ENCODE measurements around the gene ERCC1. TPM values are rescaled to one million over a fixed set of nuclear protein-coding genes. Genes with fewer than 3 reads are reported as not detected.

Gene ERCC1
- total RNA-seq, 1 donor from 2014 or later, result 142 TPM

GRCh38 chr19:45424191-45425058 lies 708 bp upstream of the ERCC1 start:
- H3K4me3 ChIP-seq, result peak overlapping the region; percentile 69 to 85
- peak; percentile 67 to 94 for DNase-seq (ENCODE audit: low spot score in 2 of 2)

GRCh38 chr19:45423033-45423588 lies 606 bp downstream of the ERCC1 start:
- H3K27ac ChIP-seq, result peak overlapping the region; percentile 89 to 95
- H3K4me1 ChIP-seq, result peaks cover 0 to 30% of the 10 kb centered on the region in 2 donors
- no peak for DNase-seq (ENCODE audit: low spot score in 2 of 2)
- H3K9me3 ChIP-seq, result no peaks in the 10 kb centered on the region
- no peak for TF ChIP-seq CTCF (IDR thresholded peaks at IDR 0.05)
- intact Hi-C loops (cut with DNase I), result loop anchor here (2.0 to 10.0 kb wide), 2 partner anchors 162 to 212 kb away; partner anchors contain the start of genes EML2 and OPA3
- peak overlapping the region; percentile 69 to 85 for H3K4me3 ChIP-seq
- H3K36me3 ChIP-seq, result peaks cover 2 to 22% of the 10 kb centered on the region in 2 donors
- H3K27me3 ChIP-seq, result no peaks in the 10 kb centered on the region

More at GRCh38 chr19:45424191-45425058, 708 bp upstream of the ERCC1 start:
- Histone ChIP-seq H3K27ac (peak overlapping the region; percentile 89 to 95), H3K9me3 (no peaks in the 10 kb centered on the region), H3K27me3 (no peaks in the 10 kb centered on the region), H3K36me3 (peaks cover 0 to 10% of the 10 kb centered on the region in 2 donors), H3K4me1 (peaks cover 0 to 37% of the 10 kb centered on the region in 2 donors)
- intact Hi-C loops (cut with DNase I), result loop anchor here (1.0 to 10.0 kb wide), 3 partner anchors 19 to 268 kb away; partner anchors contain the start of genes EML2, PPP1R13L, QPCTL and SNRPD2
- no peak for TF ChIP-seq CTCF (IDR thresholded peaks at IDR 0.05)

- peaks cover 13 to 32% of the 10 kb centered on the region in 2 donors for H3K36me3 ChIP-seq
- H3K27ac ChIP-seq, result peak overlapping the region; percentile 21 to 95
- intact Hi-C loops (cut with DNase I), result loop anchor here (2.0 to 10.0 kb wide), 2 partner anchors 163 to 213 kb away; partner anchors contain the start of genes EML2 and OPA3
- no peaks in the 10 kb centered on the region for H3K9me3 ChIP-seq
- H3K4me3 ChIP-seq, result no peak overlapping the region
- DNase-seq (ENCODE audit: low spot score in 2 of 2), result no peak
- no peaks in the 10 kb centered on the region for H3K27me3 ChIP-seq
- TF ChIP-seq CTCF (IDR thresholded peaks at IDR 0.05), result no peak
- H3K4me1 ChIP-seq, result peaks cover 0 to 25% of the 10 kb centered on the region in 2 donors
Observed at GRCh38 chr19:45421947-45422498, 1.7 kb downstream of the ERCC1 start.

- no peak for DNase-seq (ENCODE audit: low spot score in 2 of 2)
- H3K4me3 ChIP-seq, result no peak overlapping the region
- no peak for TF ChIP-seq CTCF (IDR thresholded peaks at IDR 0.05)
- H3K36me3 ChIP-seq, result peaks cover 23 to 42% of the 10 kb centered on the region in 2 donors
- no peaks in the 10 kb centered on the region for H3K27me3 ChIP-seq
- H3K4me1 ChIP-seq, result peaks cover 0 to 21% of the 10 kb centered on the region in 2 donors
- intact Hi-C loops (cut with DNase I), result loop anchor here (10.0 kb wide), 1 partner anchor 214 kb away; the partner anchor contains the start of gene EML2
- no peaks in the 10 kb centered on the region for H3K9me3 ChIP-seq
- no peak overlapping the region for H3K27ac ChIP-seq
Observed at GRCh38 chr19:45420871-45421270, 2.8 kb downstream of the ERCC1 start.

- peaks cover 0 to 17% of the 10 kb centered on the region in 2 donors for H3K4me1 ChIP-seq
- DNase-seq (ENCODE audit: low spot score in 2 of 2), result no peak
- no peak for TF ChIP-seq CTCF (IDR thresholded peaks at IDR 0.05)
- no peaks in the 10 kb centered on the region for H3K9me3 ChIP-seq
- intact Hi-C loops (cut with DNase I), result loop anchor here (10.0 kb wide), 1 partner anchor 214 kb away; the partner anchor contains the start of gene EML2
- no peak overlapping the region for H3K4me3 ChIP-seq
- H3K27me3 ChIP-seq, result no peaks in the 10 kb centered on the region
- H3K27ac ChIP-seq, result no peak overlapping the region
- H3K36me3 ChIP-seq, result peaks cover 27 to 47% of the 10 kb centered on the region in 2 donors
Observed at GRCh38 chr19:45420356-45420755, 3.4 kb downstream of the ERCC1 start.

All from ascending aorta (tissue), 2 donors.